GM19240 (cell line): Measurements from ENCODE around the gene VSNL1.

ENCODE experiments used
- DNase-seq: peaks from one replicate; pipeline ENCODE4 v3.0.0; 2011; ENCODE audit warnings: low spot score; ENCODE audit not compliant: insufficient read length

Gene VSNL1

DNA sequence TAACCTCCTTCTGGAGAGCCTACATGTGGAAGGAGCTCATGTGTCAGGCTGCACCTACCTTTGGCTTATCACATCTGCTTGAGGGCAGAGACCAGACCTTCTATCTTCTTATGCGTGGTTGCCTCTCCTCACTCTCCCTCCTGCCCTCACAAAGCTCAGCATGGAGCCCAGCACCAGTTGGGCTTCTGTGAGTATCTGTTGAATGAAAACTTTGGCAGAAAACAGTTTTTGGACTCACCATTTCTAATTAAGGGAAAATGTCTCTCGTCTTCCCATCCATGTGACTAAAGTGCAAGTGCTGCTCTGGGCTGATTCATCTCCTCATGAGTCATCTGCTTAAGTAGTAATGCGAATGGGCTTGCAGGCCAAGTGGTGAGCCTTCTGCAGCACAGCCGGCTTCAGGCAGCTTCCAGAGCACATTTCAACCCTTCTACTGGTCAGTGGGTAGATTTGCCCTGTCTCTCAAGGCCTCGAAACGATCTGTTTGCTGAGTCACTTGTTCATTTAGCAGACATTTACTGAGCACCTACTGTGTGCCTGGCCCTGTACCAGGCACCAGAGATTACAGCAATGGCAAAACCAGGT lies 102.6 kb downstream of the VSNL1 start:
- no peak for DNase-seq

DNA sequence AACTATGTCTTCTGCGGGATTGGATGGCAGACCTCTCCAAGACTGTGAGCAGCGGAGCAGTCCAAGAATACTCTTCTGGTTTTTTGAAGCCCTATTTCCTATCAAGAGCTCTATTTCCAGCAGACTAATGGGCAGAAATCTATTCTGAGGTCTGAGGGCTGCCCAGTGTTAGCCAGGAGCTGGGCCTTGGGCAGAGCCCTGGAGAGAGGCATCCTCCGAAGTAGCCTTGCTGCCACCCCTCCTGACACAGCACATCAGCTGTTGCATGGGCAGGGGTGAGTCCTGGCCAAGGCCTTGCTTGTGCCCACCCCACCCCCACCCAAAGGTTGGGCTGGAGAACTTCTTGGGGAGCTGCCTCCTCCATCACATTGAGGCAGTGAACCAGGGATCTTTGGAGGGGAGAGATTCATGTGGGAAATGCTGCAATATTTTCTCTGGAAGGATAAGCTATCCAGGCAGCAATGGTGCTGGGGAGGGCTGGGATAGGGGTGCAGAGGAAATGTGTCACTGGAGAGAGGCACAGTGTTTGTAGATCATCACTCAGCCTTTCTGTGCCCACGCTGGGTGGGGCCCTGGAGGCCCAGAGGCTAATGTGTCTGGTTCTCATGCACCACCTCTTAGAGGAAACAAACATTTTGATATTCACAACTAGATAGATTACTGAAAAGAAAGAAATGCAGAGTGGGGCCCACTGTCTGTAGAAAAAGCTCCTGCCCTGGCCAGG lies 104.7 kb downstream of the VSNL1 start:
- no peak for DNase-seq

DNA sequence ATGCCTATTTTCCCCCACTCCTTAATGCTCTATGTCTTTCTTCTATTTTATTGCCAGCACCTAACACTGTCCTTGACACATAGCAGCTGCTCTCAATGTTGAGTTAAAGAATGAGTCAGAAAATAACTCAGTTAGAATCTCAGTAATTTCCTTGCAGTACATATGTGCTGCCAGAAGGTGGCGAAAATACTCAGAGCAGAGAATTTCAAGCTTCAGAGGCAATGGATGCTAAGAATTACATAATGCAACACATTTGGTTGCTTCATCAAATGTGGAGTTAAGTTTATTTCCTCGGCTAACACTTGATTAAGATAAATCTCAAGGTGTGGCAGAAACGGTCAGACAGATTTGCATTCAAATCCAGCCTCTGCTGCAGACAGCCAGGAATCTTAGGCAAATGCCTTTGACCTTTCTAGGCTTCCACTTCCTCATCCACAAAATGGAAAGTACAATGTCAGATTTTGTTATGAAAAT lies 105.6 kb downstream of the VSNL1 start:
- DNase-seq = no peak

DNA sequence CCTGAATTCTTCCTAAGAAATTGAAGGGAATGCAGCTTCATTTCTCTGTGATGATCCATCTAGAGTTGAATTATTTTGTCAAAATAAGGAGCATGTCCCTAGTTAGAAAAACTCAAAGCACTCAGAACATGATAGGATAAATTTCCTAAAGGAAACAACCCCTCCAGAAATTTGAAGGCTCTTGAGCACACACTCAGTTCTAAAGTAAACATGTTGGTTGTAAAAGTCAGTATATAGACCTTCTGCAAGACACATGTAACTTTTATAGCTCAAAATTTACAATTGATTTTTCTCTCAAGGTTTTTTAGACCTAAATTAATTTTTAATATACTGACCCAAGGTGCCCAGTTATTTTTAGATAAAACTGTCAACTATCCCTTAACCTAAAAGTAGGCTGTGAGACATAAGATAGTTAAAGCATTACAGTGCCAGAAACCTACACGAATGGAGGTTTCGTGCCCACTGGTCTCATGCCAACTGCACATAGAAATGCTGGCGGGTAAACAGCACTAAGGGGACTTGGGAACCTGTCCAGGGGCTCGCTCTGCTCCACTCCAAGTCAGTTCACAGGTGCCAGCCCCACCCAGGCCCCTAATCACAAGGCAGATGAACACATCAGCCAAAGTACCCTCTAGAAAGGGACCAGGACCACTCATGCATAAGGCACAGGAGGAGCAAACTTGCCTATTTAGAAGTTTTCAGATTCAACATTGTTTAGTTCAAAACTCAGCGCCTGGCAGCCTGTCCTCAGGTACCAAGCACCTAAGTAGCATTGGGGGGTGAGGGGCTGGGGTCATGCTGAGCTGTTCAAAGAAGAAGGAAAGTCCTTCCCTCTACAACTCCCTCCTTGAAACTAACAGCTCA lies 106.6 kb downstream of the VSNL1 start:
- DNase-seq = no peak

- no peak for DNase-seq
Measured at GRCh38 chr2:17648581-17648980, 108.1 kb downstream of the VSNL1 start.

GRCh38 chr2:17649026-17649425 lies 108.5 kb downstream of the VSNL1 start:
- no peak for DNase-seq

DNA sequence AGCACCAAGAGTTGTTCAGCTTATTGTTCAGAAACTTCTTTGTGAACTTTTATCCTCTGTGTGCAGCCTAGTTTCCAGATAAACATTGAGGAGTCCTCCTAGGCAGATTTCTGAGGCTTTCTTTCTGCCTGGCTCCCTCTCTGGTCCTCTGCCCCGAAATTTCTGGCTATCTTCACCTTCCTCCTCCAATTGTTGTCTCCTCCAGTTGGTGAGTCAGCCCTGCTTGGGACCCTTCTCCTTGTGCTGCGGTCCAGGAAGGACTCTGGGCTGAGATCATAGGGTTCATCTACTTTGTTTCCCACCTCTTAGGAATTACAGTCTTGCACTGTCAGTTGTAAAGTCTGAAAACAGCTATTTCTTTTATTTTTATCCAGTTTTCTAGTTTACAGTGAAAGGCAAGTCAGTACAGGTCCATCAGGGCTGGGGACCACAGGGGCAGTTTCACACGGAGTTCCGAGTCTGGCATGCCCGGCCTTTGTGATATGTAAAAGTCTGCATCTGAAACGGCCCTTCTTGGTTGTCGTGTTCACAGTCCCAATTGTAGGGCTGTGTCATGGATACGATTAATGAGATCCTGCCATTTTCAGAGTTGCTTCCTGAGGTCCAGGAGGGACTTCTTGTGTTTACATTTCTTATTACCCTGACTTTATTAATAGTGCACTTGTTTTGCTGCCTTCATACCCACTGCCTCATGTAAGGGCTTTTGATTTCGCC lies 112.3 kb downstream of the VSNL1 start:
- no peak for DNase-seq

DNA sequence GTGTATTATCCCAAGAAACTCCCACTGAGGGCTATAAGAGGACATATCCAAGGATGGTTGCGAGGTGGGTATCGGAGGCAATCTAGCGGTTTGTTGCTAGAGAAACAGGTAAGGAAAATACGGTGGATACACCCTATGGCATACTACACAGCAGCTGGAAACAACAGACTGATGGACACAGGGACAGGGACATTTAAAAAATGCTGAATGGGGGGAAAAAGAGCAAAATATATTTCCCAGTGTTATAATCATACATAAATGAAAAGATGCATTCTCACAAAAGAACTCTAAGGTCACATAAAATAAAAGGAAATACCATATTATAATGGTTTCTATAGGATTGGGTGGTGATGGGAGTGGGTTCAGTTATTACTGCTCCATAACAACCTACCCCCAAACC lies 117.3 kb downstream of the VSNL1 start:
- no peak for DNase-seq

- DNase-seq = no peak
Measured at GRCh38 chr2:17658251-17658843, 117.9 kb downstream of the VSNL1 start.

DNA sequence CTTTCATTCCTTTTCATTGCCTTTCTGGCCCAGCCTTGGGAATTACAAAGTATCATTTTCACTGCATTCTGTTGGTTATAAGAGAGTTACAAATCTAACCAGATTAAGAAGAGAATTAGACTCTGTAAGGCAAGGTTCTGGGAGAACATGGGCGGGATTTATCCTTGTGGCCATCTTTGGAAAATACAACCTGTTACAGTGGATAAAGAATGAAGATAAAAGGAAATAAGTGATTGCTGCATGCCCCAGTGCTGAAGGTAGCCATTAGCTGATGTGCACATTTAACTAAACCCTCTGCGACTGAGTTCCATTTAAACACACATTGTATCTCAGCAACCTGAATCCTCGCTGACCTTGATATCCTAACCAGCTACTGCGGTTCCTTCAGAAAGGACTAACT lies 119.7 kb downstream of the VSNL1 start:
- no peak for DNase-seq

GRCh38 chr2:17661460-17661859 lies 121.0 kb downstream of the VSNL1 start:
- no peak for DNase-seq

DNA sequence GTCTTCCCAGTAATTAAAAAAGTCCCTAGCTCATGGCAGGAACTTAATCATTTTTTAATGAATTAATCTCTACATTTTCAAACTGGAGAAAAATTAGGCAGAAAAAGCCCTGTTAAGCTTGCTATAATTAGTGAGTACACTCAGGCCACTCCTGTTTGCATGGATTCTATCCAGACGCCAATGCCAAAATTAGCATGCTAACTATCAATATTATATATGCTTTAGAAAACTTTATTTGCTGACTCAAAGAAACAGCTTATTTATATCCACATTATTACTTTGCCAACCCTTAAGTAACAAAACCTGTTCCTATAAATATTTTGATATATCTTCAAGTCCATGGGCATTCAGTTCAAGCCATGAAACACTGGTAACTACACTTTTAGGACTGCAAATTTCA lies 122.2 kb downstream of the VSNL1 start:
- no peak for DNase-seq

- DNase-seq = no peak
Measured at GRCh38 chr2:17664534-17664933, 124.0 kb downstream of the VSNL1 start.

- DNase-seq = no peak
Measured at GRCh38 chr2:17667898-17668297, 127.4 kb downstream of the VSNL1 start.

DNA sequence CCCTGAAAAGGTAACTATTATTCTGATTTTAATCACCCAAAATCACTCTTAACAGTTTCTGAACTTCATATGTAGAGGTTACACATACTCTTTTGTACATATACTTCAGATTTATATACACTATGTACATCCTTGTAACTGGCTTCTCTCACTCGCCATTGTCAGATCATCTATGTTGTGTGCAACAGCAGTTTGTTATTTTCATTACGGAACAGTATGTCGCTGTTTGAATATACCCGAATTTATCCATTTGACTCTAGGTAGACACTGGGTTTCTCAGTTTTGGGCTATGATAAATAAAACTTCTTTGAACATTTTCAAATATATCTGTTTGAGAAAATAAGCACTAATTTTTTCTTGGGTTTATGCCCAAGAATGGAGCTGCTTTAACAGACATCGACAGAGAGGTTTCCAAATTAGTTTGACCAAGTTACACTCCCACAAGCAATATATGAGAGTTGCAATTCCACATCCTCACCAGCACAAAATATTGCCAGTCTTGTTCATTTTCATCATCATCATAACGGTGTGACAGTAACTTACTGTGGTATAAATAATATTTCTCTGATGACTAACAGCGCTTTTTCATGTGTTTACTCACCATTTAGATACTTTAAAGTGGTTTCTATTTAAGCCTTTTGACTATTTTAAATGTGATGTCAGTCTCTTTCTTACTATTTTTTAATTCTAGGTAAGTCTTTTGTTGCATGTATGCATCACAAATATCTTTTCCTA lies 132.3 kb downstream of the VSNL1 start:
- DNase-seq = no peak

GRCh38 chr2:17674817-17675216 lies 134.3 kb downstream of the VSNL1 start:
- DNase-seq = no peak

DNA sequence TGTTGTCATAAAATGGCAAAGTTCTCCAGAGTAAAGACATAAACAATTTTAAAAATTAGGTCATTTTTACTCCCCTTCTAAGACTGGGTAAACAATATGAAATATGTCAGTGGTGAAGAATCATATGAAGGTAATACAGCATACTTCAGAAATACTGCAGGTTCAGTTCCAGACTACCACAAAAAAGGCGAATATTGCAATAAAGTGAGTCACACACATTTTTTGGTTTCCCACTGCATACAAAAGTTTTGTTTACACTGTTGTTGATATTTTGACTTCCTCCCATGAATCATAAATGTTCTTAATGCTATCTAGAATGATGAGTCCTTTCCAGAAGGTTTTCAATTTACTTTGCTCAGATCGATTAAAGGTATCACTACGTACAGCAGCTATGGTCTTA lies 139.6 kb downstream of the VSNL1 start:
- DNase-seq = no peak

DNA sequence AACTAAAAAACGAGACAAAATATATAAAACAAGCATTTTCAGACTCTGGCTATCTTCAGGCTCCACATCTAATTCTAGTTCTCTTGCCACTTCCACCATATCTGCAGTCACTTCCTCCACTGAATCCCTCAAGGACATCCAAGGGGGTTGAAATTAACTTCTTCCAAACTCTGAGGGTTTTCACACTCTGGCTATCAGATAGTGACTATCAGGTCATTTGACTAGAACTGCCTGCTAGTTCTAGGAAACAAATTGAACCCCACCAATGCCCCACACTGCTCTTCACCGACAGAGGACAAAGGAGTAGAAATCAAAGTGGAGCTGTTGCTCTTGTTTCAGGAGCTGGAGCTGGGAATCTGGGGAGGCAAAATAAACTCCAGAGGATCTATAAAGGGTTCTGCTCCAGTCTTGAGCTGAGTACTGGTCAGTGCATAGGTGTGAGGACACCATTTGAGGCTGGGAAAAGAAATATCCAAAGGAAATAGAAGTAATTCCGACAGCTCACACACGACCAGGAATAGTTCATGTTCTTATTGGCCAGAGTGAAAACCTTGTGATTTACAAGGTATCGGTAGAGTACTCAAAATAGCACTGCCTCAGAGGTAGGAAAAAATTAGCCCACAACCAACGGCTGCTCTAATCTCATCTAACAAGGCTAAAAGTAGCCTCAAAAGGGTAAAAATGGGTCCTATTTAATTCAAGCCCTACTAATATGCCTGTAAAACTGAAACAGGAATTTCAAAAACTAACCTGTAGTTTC lies 141.8 kb downstream of the VSNL1 start:
- no peak for DNase-seq

GRCh38 chr2:17683981-17684380 lies 143.5 kb downstream of the VSNL1 start:
- no peak for DNase-seq

GRCh38 chr2:17688600-17688999 lies 148.1 kb downstream of the VSNL1 start:
- no peak for DNase-seq
